ENCODE measurements around the gene GPLD1. TPM values are rescaled to one million over a fixed set of nuclear protein-coding genes. Genes with fewer than 3 reads are reported as not detected.

Gene GPLD1
- total and polyA plus RNA-seq, 4 donors, result 15.5 to 62.0 (median 22.2) TPM

DNA sequence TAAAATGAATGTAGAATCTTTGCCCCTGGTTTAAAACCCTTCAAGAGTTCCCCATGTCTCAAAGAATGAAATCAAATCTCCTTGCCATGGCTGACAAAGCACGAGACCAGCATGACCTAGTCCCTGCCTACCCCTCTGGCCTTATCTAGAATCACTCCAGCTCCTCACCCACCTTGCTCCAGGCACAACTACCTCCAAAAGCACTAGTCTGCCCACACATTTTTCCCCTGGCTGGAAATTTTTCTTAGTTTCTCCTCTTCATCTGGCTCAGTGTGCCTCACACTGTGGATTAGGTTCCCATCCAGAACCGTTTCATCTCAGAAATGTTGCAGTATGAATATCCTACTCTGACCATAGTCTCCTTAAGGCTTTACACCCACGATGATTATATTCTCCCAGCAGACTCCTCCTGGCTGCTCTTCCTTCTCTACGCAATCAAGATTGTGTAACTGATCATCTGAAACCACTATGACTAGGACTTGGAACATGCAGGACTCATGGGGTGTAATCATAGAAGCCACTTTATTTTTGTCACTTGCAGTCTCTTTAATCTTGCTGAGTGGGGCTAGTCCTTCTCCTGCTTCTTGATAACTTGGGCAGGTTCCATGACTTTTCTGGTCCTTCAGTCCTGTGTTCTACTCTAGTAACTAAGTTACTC, 94.5 kb downstream of the GPLD1 start:
- WGBS, result 80% methylated on average over 4 of the region's 4 CpGs
- H3K9ac ChIP-seq (ENCODE audit: low read depth in 1 of 2, low read length in 2 of 2), result no peak overlapping the region

DNA sequence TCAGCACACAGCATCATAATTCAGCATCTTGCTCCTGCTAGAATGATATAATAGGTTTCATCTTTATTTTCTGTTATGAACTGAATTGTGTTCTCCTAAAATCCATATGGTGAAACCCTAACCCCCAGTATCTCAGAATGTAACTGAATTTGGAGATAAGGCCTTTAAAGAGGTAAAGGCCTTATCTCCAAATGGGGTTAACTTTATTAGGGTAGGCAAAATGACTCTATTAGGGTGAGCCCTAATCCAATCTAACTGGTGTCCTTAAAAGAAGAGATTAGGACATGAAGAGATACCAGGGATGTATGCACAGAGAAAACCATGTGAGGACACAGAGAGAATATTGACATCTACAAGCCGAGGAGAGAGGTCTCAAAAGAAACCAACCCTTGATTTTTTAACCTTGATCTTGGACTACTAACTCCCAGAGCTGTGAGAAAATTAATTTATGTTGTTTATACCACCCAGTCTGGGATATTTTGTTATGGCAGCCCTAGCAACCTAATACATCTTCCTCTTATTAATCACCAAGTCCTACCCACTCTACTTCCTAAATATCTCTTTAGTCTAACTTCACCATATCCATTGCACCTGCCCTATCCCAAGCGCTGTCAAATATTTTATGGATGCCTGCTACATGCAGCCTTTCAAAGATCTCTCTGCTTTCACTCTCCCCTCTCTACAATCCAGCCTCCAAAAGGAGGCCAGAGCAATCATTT, 95.2 kb downstream of the GPLD1 start:
- H3K27ac ChIP-seq (ENCODE audit: low read depth in 1 of 2, low read length in 2 of 2), result no peak overlapping the region
- 91% methylated on average over 2 of the region's 2 CpGs for WGBS
- no peak for TF ChIP-seq FOXA2 (IDR thresholded peaks at IDR 0.05)
- TF ChIP-seq SP1 (IDR thresholded peaks at IDR 0.05), result no peak
- TF ChIP-seq JUND (IDR thresholded peaks at IDR 0.05), result no peak
- TF ChIP-seq HNF4G (IDR thresholded peaks at IDR 0.05), result no peak
- TF ChIP-seq, protein P1, sequence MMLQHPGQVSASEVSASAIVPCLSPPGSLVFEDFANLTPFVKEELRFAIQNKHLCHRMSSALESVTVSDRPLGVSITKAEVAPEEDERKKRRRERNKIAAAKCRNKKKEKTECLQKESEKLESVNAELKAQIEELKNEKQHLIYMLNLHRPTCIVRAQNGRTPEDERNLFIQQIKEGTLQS (IDR thresholded peaks at IDR 0.05), result no peak
- TF ChIP-seq NR2F2 (IDR thresholded peaks at IDR 0.05), result no peak
- no peak for TF ChIP-seq RXRA (IDR thresholded peaks at IDR 0.05)
- TF ChIP-seq, protein P2, sequence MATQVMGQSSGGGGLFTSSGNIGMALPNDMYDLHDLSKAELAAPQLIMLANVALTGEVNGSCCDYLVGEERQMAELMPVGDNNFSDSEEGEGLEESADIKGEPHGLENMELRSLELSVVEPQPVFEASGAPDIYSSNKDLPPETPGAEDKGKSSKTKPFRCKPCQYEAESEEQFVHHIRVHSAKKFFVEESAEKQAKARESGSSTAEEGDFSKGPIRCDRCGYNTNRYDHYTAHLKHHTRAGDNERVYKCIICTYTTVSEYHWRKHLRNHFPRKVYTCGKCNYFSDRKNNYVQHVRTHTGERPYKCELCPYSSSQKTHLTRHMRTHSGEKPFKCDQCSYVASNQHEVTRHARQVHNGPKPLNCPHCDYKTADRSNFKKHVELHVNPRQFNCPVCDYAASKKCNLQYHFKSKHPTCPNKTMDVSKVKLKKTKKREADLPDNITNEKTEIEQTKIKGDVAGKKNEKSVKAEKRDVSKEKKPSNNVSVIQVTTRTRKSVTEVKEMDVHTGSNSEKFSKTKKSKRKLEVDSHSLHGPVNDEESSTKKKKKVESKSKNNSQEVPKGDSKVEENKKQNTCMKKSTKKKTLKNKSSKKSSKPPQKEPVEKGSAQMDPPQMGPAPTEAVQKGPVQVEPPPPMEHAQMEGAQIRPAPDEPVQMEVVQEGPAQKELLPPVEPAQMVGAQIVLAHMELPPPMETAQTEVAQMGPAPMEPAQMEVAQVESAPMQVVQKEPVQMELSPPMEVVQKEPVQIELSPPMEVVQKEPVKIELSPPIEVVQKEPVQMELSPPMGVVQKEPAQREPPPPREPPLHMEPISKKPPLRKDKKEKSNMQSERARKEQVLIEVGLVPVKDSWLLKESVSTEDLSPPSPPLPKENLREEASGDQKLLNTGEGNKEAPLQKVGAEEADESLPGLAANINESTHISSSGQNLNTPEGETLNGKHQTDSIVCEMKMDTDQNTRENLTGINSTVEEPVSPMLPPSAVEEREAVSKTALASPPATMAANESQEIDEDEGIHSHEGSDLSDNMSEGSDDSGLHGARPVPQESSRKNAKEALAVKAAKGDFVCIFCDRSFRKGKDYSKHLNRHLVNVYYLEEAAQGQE (IDR thresholded peaks at IDR 0.05), result no peak
- no peak overlapping the region for H3K4me3 ChIP-seq (ENCODE audit: low read depth in 1 of 3, low read length in 3 of 3)
- H3K4me1 ChIP-seq (ENCODE audit: control insufficient read depth in 4 of 4, insufficient read depth in 4 of 4, low read length in 3 of 4), result no peaks in the 10 kb centered on the region
- H3K27me3 ChIP-seq (ENCODE audit: control insufficient read depth in 4 of 4, insufficient read depth in 4 of 4, low read length in 3 of 4), result no peaks in the 10 kb centered on the region
- DNase-seq (ENCODE audit: low spot score), result no peak
- H3K36me3 ChIP-seq (ENCODE audit: control insufficient read depth in 4 of 4, insufficient read depth in 3 of 4, low read depth in 1 of 4, low read length in 3 of 4), result no peaks in the 10 kb centered on the region
- peaks cover 0 to 3% (median 0%) of the 10 kb centered on the region in 4 donors for H3K9me3 ChIP-seq (ENCODE audit: control insufficient read depth in 4 of 4, low read length in 3 of 4)
- no peak overlapping the region for H3K9ac ChIP-seq (ENCODE audit: low read depth in 1 of 2, low read length in 2 of 2)

More for the DNA sequence above, 94.5 kb downstream of the GPLD1 start:
- no peaks in the 10 kb centered on the region for H3K36me3 ChIP-seq (ENCODE audit: control insufficient read depth in 4 of 4, insufficient read depth in 3 of 4, low read depth in 1 of 4, low read length in 3 of 4)
- H3K27me3 ChIP-seq (ENCODE audit: control insufficient read depth in 4 of 4, insufficient read depth in 4 of 4, low read length in 3 of 4), result no peaks in the 10 kb centered on the region
- H3K27ac ChIP-seq (ENCODE audit: low read depth in 1 of 2, low read length in 2 of 2), result no peak overlapping the region
- H3K4me1 ChIP-seq (ENCODE audit: control insufficient read depth in 4 of 4, insufficient read depth in 4 of 4, low read length in 3 of 4), result no peaks in the 10 kb centered on the region
- no peak for DNase-seq (ENCODE audit: low spot score)
- H3K4me3 ChIP-seq (ENCODE audit: low read depth in 1 of 3, low read length in 3 of 3), result no peak overlapping the region
- peaks cover 0 to 3% (median 0%) of the 10 kb centered on the region in 4 donors for H3K9me3 ChIP-seq (ENCODE audit: control insufficient read depth in 4 of 4, low read length in 3 of 4)
- TF ChIP-seq EGR1 (IDR thresholded peaks at IDR 0.05; ENCODE audit: low read depth in 2 of 2) (no peak), JUND (IDR thresholded peaks at IDR 0.05) (no peak)

DNA sequence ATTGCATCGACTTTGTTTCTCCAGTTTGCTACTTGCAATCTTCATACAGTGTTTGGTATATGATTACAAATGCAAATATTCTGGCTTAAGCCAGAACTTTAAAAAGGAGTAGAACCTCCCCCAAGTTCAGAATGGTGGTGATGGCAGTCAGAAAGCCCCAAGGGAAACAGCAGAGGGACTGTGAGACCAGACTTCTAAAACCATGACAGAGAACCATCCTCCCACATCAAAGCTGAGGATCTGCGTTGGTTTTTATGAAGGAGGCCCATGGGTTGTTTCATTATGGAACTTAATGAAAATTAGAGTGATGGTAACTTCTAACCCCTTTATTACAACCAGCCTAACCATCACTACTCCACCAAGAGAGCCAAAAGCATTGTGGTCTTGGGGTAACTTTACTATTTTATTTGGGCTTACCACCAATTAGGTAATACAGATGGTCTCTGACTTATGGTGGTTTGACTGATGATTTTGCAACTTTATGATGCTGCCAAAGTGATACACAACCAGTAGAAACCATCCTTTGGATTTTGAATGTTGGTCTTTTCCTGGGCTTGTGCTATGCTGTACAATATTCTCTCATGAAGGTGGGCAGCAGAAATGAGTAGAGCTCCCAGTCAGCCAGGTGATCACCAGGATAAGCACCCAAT, 97.5 kb downstream of the GPLD1 start:
- peaks cover 0 to 8% (median 2%) of the 10 kb centered on the region in 4 donors for H3K4me1 ChIP-seq (ENCODE audit: control insufficient read depth in 4 of 4, insufficient read depth in 4 of 4, low read length in 3 of 4)
- 87% methylated on average over 2 of the region's 2 CpGs for WGBS
- H3K27me3 ChIP-seq (ENCODE audit: control insufficient read depth in 4 of 4, insufficient read depth in 4 of 4, low read length in 3 of 4), result no peaks in the 10 kb centered on the region
- peaks cover 0 to 3% (median 0%) of the 10 kb centered on the region in 4 donors for H3K9me3 ChIP-seq (ENCODE audit: control insufficient read depth in 4 of 4, low read length in 3 of 4)
- H3K4me3 ChIP-seq (ENCODE audit: low read depth in 1 of 3, low read length in 3 of 3), result no peak overlapping the region
- no peaks in the 10 kb centered on the region for H3K36me3 ChIP-seq (ENCODE audit: control insufficient read depth in 4 of 4, insufficient read depth in 3 of 4, low read depth in 1 of 4, low read length in 3 of 4)
- DNase-seq (ENCODE audit: low spot score), result no peak
- H3K27ac ChIP-seq (ENCODE audit: low read depth in 1 of 2, low read length in 2 of 2), result no peak overlapping the region
- no peak overlapping the region for H3K9ac ChIP-seq (ENCODE audit: low read depth in 1 of 2, low read length in 2 of 2)
- TF ChIP-seq JUND (IDR thresholded peaks at IDR 0.05) (no peak), TAF1 (conservative IDR thresholded peaks at IDR 0.05) (no peak), HNF4A (conservative IDR thresholded peaks at IDR 0.05) (no peak), HNF4G (IDR thresholded peaks at IDR 0.05) (no peak), NR2F2 (IDR thresholded peaks at IDR 0.05) (no peak), EGR1 (IDR thresholded peaks at IDR 0.05; ENCODE audit: low read depth in 2 of 2) (no peak)
- TF ChIP-seq, protein P3, sequence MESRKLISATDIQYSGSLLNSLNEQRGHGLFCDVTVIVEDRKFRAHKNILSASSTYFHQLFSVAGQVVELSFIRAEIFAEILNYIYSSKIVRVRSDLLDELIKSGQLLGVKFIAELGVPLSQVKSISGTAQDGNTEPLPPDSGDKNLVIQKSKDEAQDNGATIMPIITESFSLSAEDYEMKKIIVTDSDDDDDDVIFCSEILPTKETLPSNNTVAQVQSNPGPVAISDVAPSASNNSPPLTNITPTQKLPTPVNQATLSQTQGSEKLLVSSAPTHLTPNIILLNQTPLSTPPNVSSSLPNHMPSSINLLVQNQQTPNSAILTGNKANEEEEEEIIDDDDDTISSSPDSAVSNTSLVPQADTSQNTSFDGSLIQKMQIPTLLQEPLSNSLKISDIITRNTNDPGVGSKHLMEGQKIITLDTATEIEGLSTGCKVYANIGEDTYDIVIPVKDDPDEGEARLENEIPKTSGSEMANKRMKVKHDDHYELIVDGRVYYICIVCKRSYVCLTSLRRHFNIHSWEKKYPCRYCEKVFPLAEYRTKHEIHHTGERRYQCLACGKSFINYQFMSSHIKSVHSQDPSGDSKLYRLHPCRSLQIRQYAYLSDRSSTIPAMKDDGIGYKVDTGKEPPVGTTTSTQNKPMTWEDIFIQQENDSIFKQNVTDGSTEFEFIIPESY (IDR thresholded peaks at IDR 0.05), result no peak
- TF ChIP-seq, protein P4, sequence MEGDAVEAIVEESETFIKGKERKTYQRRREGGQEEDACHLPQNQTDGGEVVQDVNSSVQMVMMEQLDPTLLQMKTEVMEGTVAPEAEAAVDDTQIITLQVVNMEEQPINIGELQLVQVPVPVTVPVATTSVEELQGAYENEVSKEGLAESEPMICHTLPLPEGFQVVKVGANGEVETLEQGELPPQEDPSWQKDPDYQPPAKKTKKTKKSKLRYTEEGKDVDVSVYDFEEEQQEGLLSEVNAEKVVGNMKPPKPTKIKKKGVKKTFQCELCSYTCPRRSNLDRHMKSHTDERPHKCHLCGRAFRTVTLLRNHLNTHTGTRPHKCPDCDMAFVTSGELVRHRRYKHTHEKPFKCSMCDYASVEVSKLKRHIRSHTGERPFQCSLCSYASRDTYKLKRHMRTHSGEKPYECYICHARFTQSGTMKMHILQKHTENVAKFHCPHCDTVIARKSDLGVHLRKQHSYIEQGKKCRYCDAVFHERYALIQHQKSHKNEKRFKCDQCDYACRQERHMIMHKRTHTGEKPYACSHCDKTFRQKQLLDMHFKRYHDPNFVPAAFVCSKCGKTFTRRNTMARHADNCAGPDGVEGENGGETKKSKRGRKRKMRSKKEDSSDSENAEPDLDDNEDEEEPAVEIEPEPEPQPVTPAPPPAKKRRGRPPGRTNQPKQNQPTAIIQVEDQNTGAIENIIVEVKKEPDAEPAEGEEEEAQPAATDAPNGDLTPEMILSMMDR (IDR thresholded peaks at IDR 0.05; ENCODE audit: low read depth, low read length, missing input control), result no peak
- TF ChIP-seq, protein P1 (IDR thresholded peaks at IDR 0.05), result no peak
- TF ChIP-seq, protein P5, sequence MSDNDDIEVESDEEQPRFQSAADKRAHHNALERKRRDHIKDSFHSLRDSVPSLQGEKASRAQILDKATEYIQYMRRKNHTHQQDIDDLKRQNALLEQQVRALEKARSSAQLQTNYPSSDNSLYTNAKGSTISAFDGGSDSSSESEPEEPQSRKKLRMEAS (IDR thresholded peaks at IDR 0.05), result no peak
